HepG2 (cell line): ENCODE data around the gene SOX8. TPM values are rescaled to one million over a fixed set of nuclear protein-coding genes. Genes with fewer than 3 reads are reported as not detected.

Experiments
- ATAC-seq: fragments of 200-7000 bp; cut with Tn5 transposase; 3 replicates; pipeline ENCODE4 v1.9.1; 2020; ENCODE audit warnings: mild to moderate bottlenecking, moderate library complexity
- BruUV-seq: library from RNA; stranded (reverse); fragments of 400-500 nt; replicated peaks from 2 replicates; lab custom pipeline; 2021; lab: Mats Ljungman, UMichigan
- CTCF ChIA-PET: fragments of 300-600 bp; formaldehyde crosslinking; extraction: SDS; loops from one replicate; lab custom pipeline; 2021; ENCODE audit warnings: low total read pairs, inconsistent platforms, low intra/inter-chr PET ratio; lab: Yijun Ruan, JAX
- POLR2A ChIA-PET: fragments of 350-600 bp; sonication (Branson Sonifier 250); formaldehyde crosslinking; loops from one replicate; lab custom pipeline; 2020; ENCODE audit warnings: antibody characterized with exemption, inconsistent platforms; lab: Yijun Ruan, JAX
- DNase-seq: peaks from one replicate; pipeline ENCODE4 v3.0.0-alpha.2; 2015; ENCODE audit warnings: low spot score
- FAIRE-seq: peaks from 3 replicates; lab custom pipeline; 2011; peaks lifted over from hg19 to GRCh38; lab: Jason Lieb, UNC
- H2AFZ ChIP-seq: one replicate; pipeline ENCODE4 v1.6.1; 2011; ENCODE audit warnings: low read length, inconsistent platforms
- H3K27ac ChIP-seq: fragments of 300-600 bp; 3 replicates; pipeline ENCODE4 v1.8.0; 2011; ENCODE audit warnings: mixed run types, mild to moderate bottlenecking, mixed read lengths, low read length, inconsistent platforms; ENCODE audit not compliant: insufficient read depth; ENCODE audit errors: extremely low read length
- H3K27me3 ChIP-seq, 2 experiments: fragments of 200-600 bp in 1 of 2; 2 replicates in 1 of 2; 3 replicates in 1 of 2; pipeline versions ENCODE4 v1.6.0 to v1.8.0; 2011; ENCODE audit warnings: low read length in 2 of 2, mild to moderate bottlenecking in 2 of 2, moderate library complexity in 2 of 2, inconsistent platforms in 1 of 2; ENCODE audit not compliant: insufficient read depth in 2 of 2, control insufficient read depth in 1 of 2
- H3K36me3 ChIP-seq, 2 experiments: fragments of 200-600 bp in 1 of 2; replicated peaks in 1 of 2; 2 replicates in 1 of 2; 3 replicates in 1 of 2; pipeline versions ENCODE4 v1.5.1 to v1.8.0; 2011; ENCODE audit warnings: low read length in 2 of 2, inconsistent platforms in 1 of 2; ENCODE audit not compliant: insufficient read depth in 2 of 2, control insufficient read depth in 1 of 2
- H3K4me1 ChIP-seq: 2 replicates; pipeline ENCODE4 v1.5.1; 2012; ENCODE audit warnings: low read length, inconsistent platforms; ENCODE audit not compliant: insufficient read depth
- H3K4me2 ChIP-seq: 2 replicates; pipeline ENCODE4 v1.6.0; 2011; ENCODE audit warnings: low read depth, low read length, inconsistent platforms
- H3K4me3 ChIP-seq, 3 experiments: fragments of 200-600 bp in 1 of 3; sonication (generic), shearing (Covaris generic) in 1 of 3; replicated peaks in 1 of 3; 2 replicates each; pipeline ENCODE4 v1.5.1; 2011 to 2016; ENCODE audit warnings: low read length in 3 of 3, inconsistent platforms in 2 of 3, low read depth in 2 of 3, mild to moderate bottlenecking in 2 of 3, control low read depth in 1 of 3, mixed read lengths in 1 of 3; ENCODE audit not compliant: insufficient read depth in 1 of 3
- H3K79me2 ChIP-seq: one replicate; pipeline ENCODE4 v1.6.1; 2011; ENCODE audit warnings: low read length, inconsistent platforms; ENCODE audit not compliant: insufficient read depth
- H3K9ac ChIP-seq: 2 replicates; pipeline ENCODE4 v1.6.0; 2011; ENCODE audit warnings: mild to moderate bottlenecking, low read depth, low read length, inconsistent platforms; ENCODE audit not compliant: insufficient read depth
- H3K9me3 ChIP-seq: 2 replicates; pipeline ENCODE4 v1.5.1; 2012; ENCODE audit warnings: mild to moderate bottlenecking, low read length
- H4K20me1 ChIP-seq: 2 replicates; pipeline ENCODE4 v1.6.0; 2011; ENCODE audit warnings: inconsistent platforms, mild to moderate bottlenecking, low read length, moderate library complexity; ENCODE audit not compliant: insufficient read depth
- FLYWCH1 ChIP-seq: sonication (generic); formaldehyde crosslinking; IDR thresholded peaks from 2 replicates; pipeline ENCODE4 v1.8.1; 2023; ENCODE audit warnings: mild to moderate bottlenecking, missing genetic modification reagents
- IRF9 ChIP-seq: sonication (generic); formaldehyde crosslinking; IDR thresholded peaks from 2 replicates; pipeline ENCODE4 v1.8.0; 2022; ENCODE audit warnings: missing genetic modification reagents, mild to moderate bottlenecking, borderline replicate concordance
- JUND ChIP-seq: sonication (generic); formaldehyde crosslinking; IDR thresholded peaks from 2 replicates; pipeline ENCODE4 v1.8.0; 2022; ENCODE audit warnings: mild to moderate bottlenecking, missing genetic modification reagents
- RBFOX2 ChIP-seq: fragments of 200-400 bp; formaldehyde crosslinking; IDR thresholded peaks from 2 replicates; pipeline ENCODE4 v1.6.1; 2017; ENCODE audit warnings: low read depth, mild to moderate bottlenecking, low read length
- SYNCRIP ChIP-seq: fragments of 200-400 bp; formaldehyde crosslinking; IDR thresholded peaks from 2 replicates; pipeline ENCODE4 v1.6.1; 2018; ENCODE audit warnings: mild to moderate bottlenecking, low read depth, low read length; ENCODE audit not compliant: insufficient read depth
- ZSCAN12 ChIP-seq: sonication (generic); formaldehyde crosslinking; IDR thresholded peaks from 2 replicates; pipeline ENCODE4 v1.9.0; 2021; ENCODE audit warnings: mild to moderate bottlenecking, missing genetic modification reagents
- WGBS: methylation state at CpG from one replicate; pipeline ENCODE4 v1.1.6; 2017; ENCODE audit warnings: low lambda C conversion rate; 5-methylcytosine and 5-hydroxymethylcytosine counted together
- in situ Hi-C: cut with HindIII; loops from 2 replicates; pipeline ENCODE4 v1.10.0; 2017; ENCODE audit warnings: low pct_unique_long_range_greater_than_20kb; ENCODE audit not compliant: extremely low pct_ligation_motif_present
- intact Hi-C: fragments of 100-400 bp; cut with micrococcal nuclease; formaldehyde crosslinking; loops from one replicate; pipeline ENCODE4 v1.10.0; 2022; ENCODE audit not compliant: unreplicated experiment
- polyA plus RNA-seq, 8 experiments: library from polyadenylated mRNA; depleted of rRNA in 3 of 8; stranded (reverse) in 7 of 8; unstranded in 1 of 8; fragments of >200 nt; fragmentation: Illumina TruSeq in 4 of 8; extraction: Trizol in 4 of 8; gene quantifications; 2 replicates each; pipeline versions ENCODE4 v1.2.1 to v1.2.3, GENCODE V29; 2011 to 2016; ENCODE audit warnings: low read depth in 4 of 8, missing spikeins in 1 of 8, mixed read lengths in 1 of 8; ENCODE audit not compliant: insufficient read depth in 1 of 8
- total RNA-seq, 5 experiments: library from RNA; depleted of rRNA; stranded (reverse); fragments of >200 nt; fragmentation: Illumina TruSeq; extraction: Trizol; gene quantifications; 2 replicates each; pipeline ENCODE4 v1.2.3, GENCODE V29; 2016; ENCODE audit warnings: low read depth in 1 of 5
- TF ChIP-seq, protein P1 (sequence below), 2 experiments: sonication (generic) in 1 of 2; formaldehyde crosslinking in 1 of 2; IDR thresholded peaks; 2 replicates each; pipeline versions ENCODE4 v1.4.0 to v1.6.1; 2016 to 2020; ENCODE audit warnings: borderline replicate concordance in 1 of 2, low read depth in 1 of 2, mild to moderate bottlenecking in 1 of 2, missing genetic modification reagents in 1 of 2
- TF ChIP-seq, protein P2 (sequence below): sonication (generic); formaldehyde crosslinking; IDR thresholded peaks from 2 replicates; pipeline ENCODE4 v1.4.0; 2020; ENCODE audit warnings: missing genetic modification reagents

SOX8 gene
- total and polyA plus RNA-seq, 2 of the 13 experiments (the other 11 are each of a cell fraction or from before 2014, with no cell fraction given): 0.20 to 0.28 TPM

DNA sequence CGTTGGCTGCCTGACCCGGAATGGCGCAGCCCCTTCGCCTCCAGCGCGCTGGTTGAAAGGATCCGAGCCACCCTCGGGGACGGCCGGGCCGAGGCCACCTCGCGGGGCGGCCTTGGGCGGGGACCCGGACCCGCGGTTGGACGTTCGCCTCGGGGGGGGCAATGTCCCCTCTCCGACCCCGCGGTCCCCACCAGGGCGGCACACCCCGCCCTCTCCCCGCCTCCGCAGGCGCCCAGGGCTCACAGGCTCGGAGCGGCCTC is 1.0 kb upstream of the SOX8 start:
- in situ Hi-C loops: no loop called here
- no TSS peak for BruUV-seq
- H3K9ac ChIP-seq: no peak overlapping the region
- ATAC-seq: no peak
- no peaks in the 10 kb centered on the region for H3K79me2 ChIP-seq
- H4K20me1 ChIP-seq: no peaks in the 10 kb centered on the region
- no peak overlapping the region for H2AFZ ChIP-seq
- CTCF ChIA-PET: no interaction called here
- H3K4me1 ChIP-seq: peaks cover 18% of the 10 kb centered on the region
- no peak for DNase-seq
- intact Hi-C loops: no loop called here
- no peaks in the 10 kb centered on the region for H3K9me3 ChIP-seq
- no peak overlapping the region for H3K27ac ChIP-seq
- H3K36me3 ChIP-seq: no peaks in the 10 kb centered on the region
- TF ChIP-seq, protein P1, sequence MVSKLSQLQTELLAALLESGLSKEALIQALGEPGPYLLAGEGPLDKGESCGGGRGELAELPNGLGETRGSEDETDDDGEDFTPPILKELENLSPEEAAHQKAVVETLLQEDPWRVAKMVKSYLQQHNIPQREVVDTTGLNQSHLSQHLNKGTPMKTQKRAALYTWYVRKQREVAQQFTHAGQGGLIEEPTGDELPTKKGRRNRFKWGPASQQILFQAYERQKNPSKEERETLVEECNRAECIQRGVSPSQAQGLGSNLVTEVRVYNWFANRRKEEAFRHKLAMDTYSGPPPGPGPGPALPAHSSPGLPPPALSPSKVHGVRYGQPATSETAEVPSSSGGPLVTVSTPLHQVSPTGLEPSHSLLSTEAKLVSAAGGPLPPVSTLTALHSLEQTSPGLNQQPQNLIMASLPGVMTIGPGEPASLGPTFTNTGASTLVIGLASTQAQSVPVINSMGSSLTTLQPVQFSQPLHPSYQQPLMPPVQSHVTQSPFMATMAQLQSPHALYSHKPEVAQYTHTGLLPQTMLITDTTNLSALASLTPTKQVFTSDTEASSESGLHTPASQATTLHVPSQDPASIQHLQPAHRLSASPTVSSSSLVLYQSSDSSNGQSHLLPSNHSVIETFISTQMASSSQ (IDR thresholded peaks at IDR 0.05; ENCODE audit: low read depth): no peak
- TF ChIP-seq, protein P1 (CRISPR knock-in tag; IDR thresholded peaks at IDR 0.05; ENCODE audit: borderline replicate concordance): 0 out of 2 replicates have a peak, but pooled peaks have one; percentile 17
- TF ChIP-seq, protein P2, sequence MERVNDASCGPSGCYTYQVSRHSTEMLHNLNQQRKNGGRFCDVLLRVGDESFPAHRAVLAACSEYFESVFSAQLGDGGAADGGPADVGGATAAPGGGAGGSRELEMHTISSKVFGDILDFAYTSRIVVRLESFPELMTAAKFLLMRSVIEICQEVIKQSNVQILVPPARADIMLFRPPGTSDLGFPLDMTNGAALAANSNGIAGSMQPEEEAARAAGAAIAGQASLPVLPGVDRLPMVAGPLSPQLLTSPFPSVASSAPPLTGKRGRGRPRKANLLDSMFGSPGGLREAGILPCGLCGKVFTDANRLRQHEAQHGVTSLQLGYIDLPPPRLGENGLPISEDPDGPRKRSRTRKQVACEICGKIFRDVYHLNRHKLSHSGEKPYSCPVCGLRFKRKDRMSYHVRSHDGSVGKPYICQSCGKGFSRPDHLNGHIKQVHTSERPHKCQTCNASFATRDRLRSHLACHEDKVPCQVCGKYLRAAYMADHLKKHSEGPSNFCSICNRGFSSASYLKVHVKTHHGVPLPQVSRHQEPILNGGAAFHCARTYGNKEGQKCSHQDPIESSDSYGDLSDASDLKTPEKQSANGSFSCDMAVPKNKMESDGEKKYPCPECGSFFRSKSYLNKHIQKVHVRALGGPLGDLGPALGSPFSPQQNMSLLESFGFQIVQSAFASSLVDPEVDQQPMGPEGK (CRISPR knock-in tag): 0 out of 2 replicates have a peak, but pooled peaks have one; percentile 27
- no peak for TF ChIP-seq JUND
- TF ChIP-seq RBFOX2: peak; percentile 9; the same call in 1 of the 2 replicates
- no peak for TF ChIP-seq SYNCRIP
- 0 out of 2 replicates have a peak, but pooled peaks have one; percentile 21 for TF ChIP-seq IRF9 (CRISPR knock-in tag)
- TF ChIP-seq FLYWCH1 (CRISPR knock-in tag): no peak
- TF ChIP-seq ZSCAN12 (CRISPR knock-in tag): no peak
- TF ChIP-seq, all 625 proteins: peak for 4
- POLR2A ChIA-PET: interaction anchor here (0.6 to 3.6 kb wide), 2 partner anchors 9 to 428 kb away, joined by 3 to 38 read pairs; partner anchors contain the start of gene LMF1
- WGBS: no CpG with 5 or more reads among the region's 31 CpGs
- H3K27me3 ChIP-seq: peaks cover 22 to 85% of the 10 kb centered on the region in 2 experiments
- H3K4me2 ChIP-seq: peak overlapping the region; percentile 76
- no peak for FAIRE-seq
- peak overlapping the region; percentile 40 to 65 (median 40); a peak in 4 of 6 replicates for H3K4me3 ChIP-seq
